NCI-H187 (cell line): ENCODE measurements around the gene SNED1.

ENCODE experiments used
- DNase-seq, 2 experiments: peaks; one replicate each; lab custom pipeline; 2025; lab: John Stamatoyannopoulos, UW

SNED1 gene

GRCh38 chr2:241132538-241133435 lies 134.4 kb downstream of the SNED1 start:
- no peak for DNase-seq

- DNase-seq: no peak
Measured at GRCh38 chr2:241133436-241133820, 135.0 kb downstream of the SNED1 start.

- no peak for DNase-seq
Measured at GRCh38 chr2:241134711-241135110, 136.3 kb downstream of the SNED1 start.

DNA sequence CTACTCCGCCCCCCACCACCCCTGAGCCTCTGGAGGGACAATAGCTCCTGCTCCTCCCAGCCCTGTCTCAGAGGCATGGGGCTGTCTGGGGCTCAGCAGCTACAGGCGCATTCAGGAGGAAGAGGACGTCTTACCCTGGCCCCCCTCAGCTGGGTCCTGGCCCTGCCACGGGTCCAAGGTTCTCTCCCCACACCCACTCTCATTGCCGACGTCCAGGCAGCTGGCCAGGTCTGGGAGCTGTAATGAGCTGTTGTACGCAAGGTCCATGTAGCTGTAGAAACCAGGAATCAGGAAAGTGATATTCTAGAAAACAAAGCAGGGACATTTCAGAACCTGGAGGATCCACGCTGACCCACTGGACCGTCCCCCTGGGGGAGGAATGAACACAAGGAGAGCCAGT lies 137.3 kb downstream of the SNED1 start:
- DNase-seq: no peak

DNA sequence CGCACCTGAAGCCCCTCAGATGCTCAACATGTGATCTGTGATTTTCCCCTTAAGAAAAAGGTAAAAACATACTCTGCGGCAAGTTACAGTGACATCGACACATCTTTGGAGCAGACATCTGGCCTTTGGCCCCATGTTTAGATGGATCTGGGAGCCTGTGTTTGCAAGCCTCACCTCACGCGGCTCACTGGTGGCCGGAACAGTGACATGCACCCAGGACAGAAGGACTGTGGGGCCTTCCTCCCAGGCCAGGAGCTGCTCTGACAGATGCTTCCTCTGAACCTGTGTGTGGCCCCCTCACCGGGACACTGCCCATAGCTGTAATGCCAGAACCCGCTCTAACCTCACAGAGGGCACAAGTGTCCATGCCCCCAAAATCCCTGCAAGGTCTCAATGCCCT lies 137.8 kb downstream of the SNED1 start:
- no peak for DNase-seq

GRCh38 chr2:241136661-241137260 lies 138.3 kb downstream of the SNED1 start:
- no peak for DNase-seq

GRCh38 chr2:241137276-241138190 lies 139.1 kb downstream of the SNED1 start:
- no peak for DNase-seq

DNA sequence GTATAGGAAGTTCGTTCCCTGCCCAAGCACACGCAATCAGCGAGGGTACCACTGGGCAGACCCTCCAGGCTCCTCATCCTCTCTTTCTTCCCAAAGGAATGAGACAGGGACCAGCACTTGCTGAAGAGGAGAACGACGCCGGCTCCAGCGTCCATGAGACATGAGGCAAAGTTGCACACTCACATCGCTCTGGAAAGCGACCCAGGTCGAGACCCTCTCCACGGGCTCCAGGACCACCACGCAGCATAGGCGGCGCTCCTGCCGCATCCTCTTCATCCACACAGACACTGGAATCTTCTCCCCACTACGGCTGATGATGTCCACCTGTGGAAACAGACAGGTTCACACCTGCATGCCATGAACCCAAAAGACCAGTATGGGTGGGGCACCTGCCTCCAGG lies 140.1 kb downstream of the SNED1 start:
- DNase-seq: no peak

DNA sequence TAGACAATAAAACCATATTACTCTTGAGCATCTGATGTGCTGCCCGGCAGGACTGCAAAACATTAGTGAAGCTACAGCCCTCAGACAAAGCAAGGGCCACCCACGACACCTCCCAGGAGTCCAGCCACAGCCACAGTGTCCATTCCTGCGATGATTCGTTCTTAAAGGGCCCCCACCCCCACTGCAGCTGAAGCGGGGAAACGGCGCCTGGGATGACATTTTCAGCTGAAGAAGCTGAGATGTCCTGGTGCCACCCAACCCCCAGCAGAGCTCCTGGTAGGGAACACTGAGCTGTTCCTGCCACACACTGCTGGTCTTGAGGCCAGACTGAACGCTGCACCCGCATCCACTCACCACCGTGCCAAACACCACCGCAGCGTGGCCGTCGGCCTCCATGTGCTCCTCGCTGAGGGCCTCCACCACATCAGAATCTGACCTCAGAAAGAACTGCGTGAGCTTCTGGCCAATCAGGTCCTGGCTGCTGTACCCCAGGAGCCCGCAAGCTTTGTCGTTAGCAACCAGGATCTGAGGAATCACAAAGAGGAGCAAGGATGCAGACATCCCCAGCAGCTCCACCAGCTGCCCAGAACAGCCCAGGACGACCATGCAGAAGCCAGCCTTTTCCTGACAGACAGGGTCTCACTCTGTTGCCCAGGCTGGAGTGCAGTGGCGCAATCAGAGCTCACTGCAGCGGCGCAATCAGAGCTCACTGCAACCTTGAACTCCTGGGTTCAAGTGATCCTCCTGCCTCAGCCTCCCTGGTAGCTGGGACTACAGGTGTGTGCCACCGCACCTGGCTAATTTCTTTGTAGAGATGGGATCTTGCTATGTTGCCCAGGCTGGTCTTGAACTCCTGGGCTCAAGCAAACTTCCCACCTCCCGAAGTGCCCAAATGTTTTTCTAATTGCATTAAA lies 141.4 kb downstream of the SNED1 start:
- DNase-seq: no peak

DNA sequence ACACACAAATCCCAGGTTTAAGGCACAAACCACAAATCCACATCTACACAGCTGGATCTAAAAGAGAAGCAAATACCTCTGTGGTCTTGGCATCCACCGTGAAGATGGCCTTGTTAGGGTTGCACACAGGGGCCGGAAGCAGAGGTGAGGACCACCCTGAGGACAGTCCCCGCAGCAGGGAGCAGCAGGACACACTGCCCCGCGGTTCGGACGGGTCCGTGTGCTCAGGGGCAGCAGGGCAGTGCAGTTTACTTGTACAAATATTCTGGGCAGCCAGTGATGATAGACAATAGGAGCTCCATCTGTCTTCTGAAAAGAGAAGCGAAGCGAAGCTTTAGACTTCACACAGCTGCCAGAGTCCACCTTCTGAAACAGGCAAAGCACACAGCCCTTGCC lies 142.0 kb downstream of the SNED1 start:
- no peak for DNase-seq

DNA sequence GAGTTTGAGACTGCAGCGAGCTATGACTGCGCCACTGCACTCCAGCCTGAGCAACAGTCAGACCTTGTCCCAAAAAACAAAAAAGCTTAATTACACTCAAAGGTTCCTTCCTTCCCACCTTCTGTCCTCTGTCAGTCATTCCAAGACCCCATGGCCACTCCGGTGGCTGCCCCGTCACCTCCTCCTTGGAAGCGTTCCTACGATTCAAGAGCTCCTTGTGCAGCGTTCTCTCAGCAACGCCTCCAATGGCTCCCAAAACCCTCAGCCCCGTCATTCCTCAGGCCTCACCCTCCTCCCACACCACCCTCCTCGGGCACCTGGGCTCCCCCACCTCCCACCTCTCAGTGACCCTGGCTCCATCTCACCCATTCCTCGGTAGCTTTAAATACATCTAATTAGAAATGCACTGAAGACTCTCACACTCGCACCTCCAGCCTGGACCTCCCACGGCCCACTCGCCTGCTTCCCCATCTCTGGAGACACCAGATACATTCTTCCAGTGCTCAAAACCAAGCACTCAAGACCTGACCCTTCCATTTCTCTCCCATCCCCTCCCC lies 142.9 kb downstream of the SNED1 start:
- DNase-seq: no peak

DNA sequence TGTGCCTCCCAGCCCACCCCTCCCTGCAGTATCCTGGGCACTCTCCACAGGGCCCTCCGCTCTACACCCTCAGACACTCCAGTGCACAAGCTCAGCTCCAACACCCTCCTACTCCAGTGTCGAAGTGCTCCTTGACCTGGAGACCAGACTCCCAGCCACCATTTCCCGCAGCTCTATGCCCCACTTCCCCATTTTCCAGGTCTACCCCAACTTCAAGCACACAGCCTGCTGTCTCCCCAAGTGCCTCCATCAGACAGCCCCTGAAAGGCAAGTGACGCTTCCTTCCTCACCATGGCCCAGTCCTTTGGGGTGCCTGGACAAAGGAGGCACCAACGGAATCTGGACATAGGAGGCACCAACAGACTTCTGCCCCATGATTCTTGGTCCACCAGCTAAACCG lies 143.6 kb downstream of the SNED1 start:
- DNase-seq: no peak

DNA sequence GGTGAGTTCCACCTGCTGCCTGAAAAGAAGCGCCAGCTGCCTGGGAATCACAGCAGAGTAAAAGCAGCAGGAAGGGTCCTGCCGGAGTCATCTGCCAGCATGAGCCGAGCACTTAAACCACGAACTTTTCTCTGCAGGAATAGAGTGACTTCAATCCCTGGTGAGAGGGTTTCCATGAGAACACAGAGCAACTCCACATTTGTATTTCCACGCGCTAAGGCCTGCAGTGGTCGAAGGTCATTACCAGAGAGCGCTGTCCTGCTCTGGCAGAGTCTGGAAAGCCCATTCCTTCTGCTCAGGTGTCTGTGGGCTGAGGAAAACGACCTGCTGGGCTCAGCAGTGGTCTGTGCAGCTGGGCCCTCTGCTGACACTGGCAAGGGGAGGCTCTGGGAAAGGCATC lies 144.2 kb downstream of the SNED1 start:
- DNase-seq: no peak
